Posterior cingulate gyrus (tissue), 11 donors: ENCODE data around the gene SLC5A1.
"Not testable (repeated sequence)": the region's sequence is repeated elsewhere in the genome, so short reads cannot be mapped to it uniquely, and the experiment has no call there.

Experiments
- DNase-seq, 10 donors: peaks; one replicate each; pipeline versions ENCODE4 v3.0.0 to v3.0.0-alpha.2; 2020 to 2021; ENCODE audit warnings: mixed read lengths in 3 of 10
- intact Hi-C: fragments of 100-400 bp; cut with DNase I; formaldehyde crosslinking; loops from one replicate; pipeline ENCODE4 v1.15.1; 2023

The SLC5A1 gene

DNA sequence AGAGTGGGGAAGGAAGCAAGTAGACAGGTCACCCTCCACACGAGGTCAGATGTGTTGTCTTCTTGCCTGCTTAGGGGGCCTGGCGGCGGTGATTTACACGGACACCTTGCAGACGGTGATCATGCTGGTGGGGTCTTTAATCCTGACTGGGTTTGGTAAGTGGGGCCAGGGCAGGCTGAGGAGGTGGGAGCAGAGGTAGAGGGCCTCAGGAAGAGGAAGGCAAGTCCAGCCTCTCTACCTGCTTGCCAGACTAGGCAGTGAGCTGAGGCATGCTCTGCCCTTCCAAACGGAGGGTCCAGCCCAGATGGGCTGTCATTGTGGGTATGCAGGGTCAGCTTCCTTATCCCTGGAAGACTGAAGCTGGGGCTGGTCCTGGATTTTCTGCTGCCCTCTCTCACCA lies 39.9 kb downstream of the SLC5A1 start:
- no peak for DNase-seq
- intact Hi-C loops: loop anchor here (2.0 kb wide), 1 partner anchor 104 kb away; no protein-coding TSS in a partner anchor

DNA sequence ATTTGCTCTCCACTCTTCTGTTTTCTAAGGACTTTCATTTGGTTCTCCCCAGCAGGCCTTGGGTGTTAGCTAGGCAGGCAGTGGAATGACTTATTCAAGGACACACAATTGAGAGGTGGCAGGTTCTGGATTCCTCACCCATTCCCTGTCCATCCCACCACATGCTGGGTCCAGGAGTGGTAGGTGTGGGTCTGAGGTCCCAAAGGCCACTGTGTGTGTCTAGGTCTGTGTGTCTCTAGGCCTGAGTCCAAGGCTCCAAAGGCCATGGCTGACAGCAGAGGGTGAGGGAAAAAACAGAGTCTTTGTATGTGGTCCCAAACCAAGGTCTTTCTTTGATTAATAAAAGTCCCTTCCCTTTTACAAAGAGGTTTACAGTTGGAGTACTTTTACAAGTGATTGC lies 40.8 kb downstream of the SLC5A1 start:
- no peak for DNase-seq
- intact Hi-C loops: loop anchor here (2.0 kb wide), 1 partner anchor 105 kb away; no protein-coding TSS in a partner anchor

DNA sequence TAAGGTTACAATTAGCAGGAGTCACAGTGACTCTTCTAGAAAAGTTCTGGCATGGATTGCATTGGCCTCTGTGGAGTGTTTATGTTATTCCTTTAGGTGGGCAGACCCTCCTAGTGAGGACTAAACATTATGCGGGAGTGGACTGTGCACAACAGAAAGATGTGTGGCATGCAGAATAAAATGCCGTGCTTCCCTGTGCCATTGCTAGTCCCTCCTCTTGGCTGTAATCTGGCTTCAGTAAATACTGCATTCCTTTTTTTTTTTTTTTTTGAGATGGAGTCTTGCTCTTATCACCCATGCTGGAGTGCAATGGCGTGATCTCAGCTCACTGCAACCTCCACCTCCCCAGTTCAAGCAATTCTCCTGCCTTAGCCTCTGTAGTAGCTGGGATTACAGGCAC lies 45.0 kb downstream of the SLC5A1 start:
- DNase-seq: no peak
- intact Hi-C loops: no loop called here

DNA sequence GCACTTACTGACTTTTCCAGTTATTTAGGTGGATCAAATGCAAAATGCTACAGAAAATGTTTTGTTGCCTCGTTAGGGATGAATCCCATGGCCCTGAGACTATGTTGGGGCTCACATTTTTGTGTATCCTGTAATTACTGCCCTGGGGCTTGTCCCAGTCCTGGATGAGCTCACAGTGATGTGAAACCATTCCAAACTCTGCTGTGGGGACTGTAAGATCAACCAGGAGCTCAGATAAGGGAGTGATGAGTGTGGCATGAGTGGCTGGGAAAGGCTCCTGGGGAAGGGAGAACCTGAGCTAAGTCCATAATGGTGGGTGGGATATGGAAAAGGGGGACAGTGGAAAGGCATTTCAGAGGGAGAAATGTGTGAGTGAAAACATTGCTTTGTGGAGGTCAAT lies 54.0 kb downstream of the SLC5A1 start:
- intact Hi-C loops: no loop called here
- DNase-seq: no peak

DNA sequence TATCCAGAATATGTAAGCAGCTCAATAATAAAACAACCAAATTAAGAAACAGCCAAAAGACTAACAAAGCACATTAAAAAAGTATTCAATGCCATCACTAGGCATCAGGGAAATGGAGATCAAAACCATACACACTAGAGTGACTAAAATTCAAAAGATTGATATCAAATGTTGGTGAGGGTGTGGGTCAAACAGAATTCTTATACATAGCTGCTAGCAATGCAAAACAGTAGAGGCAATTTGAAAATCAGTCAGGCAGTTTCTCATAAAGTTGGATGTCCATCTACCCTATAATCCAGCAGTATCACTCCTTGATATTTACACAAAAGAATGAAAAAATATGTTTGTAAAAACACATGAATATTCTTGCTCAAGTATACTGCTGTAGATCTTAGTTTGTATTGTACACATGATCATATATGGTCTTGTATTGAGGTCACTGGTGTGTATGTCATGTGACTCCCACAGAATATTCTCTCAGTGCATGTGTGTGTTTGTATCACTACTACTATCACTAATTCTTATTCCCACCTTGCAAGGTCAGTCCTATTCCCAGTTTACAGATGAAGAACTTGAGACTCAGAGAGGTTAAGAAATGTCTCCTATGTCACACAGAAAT lies 54.9 kb downstream of the SLC5A1 start:
- no peak for DNase-seq
- intact Hi-C loops: no loop called here

DNA sequence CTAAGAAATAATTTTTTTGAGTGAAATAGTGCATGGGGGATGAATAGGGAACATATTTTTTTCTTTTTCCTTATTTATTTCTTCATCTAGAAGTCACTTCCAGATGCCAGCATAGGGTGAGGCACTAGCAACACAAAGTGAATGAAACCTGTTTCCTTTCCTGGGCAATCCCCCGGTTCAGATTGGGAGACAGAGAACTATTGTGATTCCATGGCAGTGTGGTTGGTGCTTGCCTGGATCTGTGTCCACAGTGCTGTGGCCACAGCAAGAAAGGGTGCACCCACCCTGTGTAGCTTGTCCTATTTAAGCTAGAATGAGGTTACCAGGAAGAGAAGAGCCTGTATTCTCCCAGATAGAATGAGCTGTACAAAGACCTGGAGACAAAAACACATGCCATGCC lies 57.6 kb downstream of the SLC5A1 start:
- intact Hi-C loops: loop anchor here (5.0 to 10.0 kb wide), 3 partner anchors 167 to 884 kb away; no protein-coding TSS in a partner anchor
- DNase-seq: no peak

DNA sequence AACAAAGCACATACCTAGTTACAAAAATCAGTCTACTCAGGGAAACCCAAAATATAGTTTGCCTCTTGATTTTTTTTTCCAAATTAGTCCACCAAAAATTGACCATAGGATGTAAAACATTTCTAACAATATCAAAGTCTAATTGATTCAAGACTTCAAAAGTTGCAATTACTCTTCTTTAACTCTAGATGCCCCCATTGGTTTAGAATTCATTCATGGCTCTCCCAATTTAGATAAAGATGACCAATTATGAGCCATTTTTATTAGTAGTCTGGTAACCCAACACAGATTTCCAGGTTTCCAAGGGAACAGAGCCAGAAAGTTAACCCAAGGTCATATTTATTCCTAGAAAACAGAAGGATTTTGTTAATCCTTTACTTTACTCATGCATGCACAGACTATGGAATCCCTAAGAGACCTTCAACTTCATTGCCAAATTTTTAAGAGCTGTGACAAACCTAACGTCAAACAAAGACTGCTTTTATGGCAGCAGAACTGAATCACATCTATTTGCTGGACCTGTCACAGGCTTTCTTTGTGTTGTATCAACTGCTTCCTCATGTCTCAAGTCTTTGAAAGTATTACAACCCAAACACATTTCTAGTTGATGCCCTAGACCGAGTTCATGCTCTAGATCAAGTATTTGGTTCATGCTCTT lies 60.7 kb downstream of the SLC5A1 start:
- no peak for DNase-seq
- intact Hi-C loops: loop anchor here (5.0 to 10.0 kb wide), 3 partner anchors 164 to 881 kb away; no protein-coding TSS in a partner anchor

DNA sequence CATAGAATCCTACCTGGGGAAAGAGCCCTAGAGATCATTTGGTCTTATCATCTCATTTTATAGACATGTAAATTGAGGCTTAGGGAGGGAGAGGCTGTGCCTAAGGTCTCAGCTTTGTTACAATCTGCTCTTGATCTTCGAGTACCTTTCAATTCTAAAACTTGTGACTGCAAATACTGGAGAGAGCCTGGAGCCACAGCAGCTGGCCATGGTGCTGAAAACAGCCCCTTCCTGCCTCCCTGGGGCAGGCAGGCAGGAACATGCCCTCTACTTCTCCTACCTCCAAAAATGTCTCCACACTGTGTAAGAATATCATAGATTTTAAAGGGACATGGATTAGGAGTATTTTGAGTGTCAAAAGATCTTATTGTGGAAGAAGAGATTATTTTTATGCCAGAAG lies 63.9 kb downstream of the SLC5A1 start:
- intact Hi-C loops: loop anchor here (10.0 kb wide), 2 partner anchors 348 to 878 kb away; no protein-coding TSS in a partner anchor
- DNase-seq: no peak

DNA sequence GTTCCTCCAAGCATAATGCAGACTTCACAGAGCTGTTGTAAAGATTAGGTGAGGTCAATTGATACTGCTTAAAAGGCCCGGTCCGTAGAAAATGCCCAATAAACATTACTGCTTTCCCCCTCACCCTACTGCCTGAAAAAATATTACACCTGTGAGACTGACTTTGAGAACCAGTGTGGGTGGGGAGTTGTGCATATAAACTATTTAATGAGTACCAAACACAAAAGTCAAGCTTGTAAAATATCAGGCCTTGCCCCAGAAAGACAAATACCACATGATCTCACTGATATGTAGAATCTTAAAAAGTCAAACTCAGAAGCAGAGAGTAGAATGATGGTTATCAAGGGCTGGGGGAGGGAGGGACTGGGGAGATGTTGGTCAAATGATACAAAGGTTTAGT lies 69.3 kb downstream of the SLC5A1 start:
- no peak for DNase-seq
- intact Hi-C loops: no loop called here

DNA sequence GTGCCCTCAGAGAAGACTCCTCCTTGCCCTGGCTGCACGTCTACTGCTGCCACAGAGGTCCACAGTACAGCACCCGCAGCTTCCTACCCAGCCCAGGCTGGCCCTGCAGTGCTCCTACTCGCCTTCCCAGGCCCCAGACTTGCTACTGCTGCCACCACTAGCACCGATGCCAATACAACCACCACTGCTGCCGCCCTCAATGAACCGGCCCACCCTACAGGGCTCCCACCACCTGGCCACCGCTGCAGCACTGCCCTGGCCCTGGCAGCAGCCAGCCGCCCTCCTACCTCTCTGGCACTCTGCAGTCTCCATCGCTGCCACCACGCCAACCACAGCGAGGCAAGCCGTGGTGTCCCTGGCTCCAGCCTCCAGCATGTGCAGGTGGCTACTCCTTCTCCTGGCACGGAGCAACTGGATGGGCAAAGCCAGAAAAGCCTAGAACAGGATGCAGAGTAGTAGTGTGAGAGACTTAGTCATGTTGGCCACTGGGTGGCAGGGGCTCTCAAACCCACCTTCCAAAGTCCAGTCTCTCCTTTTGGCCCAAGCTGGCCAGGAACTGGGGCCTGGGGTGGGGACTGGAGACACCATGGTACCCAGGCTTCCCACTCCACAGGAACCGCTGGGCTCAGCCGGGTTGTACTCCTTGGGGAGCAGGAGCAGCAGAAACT lies 76.6 kb downstream of the SLC5A1 start:
- no peak for DNase-seq
- intact Hi-C loops: no loop called here

DNA sequence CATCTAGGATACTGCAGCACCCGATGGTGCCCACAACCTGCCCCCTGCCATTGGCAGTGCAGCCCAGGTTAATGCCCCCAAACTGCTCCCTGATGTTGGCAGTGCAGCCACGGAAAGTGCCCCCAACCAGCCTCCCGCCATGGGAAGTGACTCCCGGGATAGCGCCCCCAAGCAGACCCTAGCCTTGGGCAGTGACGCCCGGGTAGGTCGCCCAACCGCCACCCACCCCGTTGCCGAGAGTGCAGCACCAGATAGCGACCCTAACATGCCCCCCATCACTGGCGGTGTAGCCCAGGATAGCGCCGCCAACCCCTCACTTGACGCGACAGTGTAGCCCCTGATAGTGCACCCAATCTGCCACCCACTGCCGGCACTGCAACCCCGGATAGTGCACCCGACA lies 77.5 kb downstream of the SLC5A1 start:
- intact Hi-C loops: no loop called here
- no peak for DNase-seq

DNA sequence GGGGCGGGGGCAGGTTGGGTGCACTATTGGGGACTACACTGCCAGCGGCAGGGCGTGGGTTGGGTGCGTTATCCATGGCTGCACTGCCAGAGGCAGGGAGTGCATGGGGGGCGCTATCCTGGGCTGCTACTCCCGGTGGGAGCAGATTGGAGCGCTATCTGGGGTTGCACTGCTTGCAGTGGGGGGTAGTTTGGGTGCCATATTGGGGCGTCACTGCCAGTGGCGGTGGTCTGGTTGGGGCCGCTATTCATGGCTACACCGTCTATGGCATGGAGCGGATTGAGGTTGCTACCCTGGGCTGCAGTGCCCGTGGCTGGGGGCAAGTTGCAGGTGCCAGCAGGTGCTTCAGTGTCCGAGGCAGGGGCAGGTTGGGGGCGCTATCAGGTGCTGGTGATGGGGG lies 79.8 kb downstream of the SLC5A1 start:
- intact Hi-C loops: no loop called here
- DNase-seq: no peak

DNA sequence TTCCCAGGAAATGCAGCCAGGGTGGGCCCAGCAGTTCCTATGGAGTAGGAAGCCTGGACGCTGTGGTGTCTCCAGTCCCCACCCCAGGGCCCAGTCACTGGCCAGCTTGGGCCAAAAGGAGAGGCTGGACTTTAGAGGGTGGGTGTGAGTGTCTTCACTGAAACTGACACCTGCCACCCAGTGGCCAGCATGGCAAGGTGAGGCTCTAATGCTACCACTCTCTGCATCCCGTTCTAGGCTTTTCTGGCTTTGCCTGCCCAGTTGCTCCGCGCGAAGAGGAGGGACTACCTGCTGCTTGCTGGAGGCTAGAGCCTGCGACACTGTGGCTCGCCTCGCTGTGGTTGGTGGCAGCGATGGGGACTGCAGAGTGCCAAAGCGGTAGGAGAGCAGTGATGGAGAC lies 80.6 kb downstream of the SLC5A1 start:
- intact Hi-C loops: no loop called here
- DNase-seq: no peak

DNA sequence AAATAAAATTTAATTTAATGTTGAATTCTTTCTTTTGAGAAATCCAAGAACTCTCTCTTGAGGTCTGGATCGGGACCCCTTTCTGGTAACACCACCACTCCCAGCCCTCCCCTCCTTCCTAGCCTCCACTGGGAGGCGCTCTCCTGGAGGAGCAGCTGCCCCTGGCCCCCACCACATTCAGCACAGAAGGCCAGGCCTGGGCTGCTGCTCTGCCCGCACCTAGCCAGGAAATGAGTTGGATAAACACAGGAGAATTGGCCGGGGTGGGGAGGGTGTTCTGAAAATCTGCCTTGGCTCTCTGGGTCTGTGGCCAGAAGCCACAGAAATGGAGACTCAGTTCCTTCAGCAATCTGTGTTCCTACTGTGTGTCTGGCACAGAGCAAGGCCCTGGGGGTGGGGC lies 84.8 kb downstream of the SLC5A1 start:
- intact Hi-C loops: no loop called here
- no peak for DNase-seq

DNA sequence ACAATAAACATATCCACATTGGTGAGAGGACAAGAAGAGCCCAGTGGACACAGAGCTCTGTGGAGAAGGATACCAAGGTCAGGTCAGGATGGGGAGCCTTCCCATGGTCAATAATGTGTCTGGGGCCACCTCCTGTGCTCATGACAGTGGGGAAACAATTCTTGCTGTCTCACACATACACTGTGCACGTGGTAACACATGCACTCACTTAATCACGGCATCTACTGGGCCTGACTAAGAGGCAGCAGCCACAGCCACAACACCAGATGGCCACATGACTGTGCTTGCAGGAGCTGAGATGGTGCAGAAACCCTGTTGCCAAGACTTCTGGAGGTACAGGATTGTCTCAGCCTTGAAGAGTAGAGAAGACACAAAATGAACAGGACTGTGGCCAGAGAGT lies 87.4 kb downstream of the SLC5A1 start:
- intact Hi-C loops: no loop called here
- DNase-seq: peak in 5 of 10 donors; percentile 14 to 92 (median 81)

DNA sequence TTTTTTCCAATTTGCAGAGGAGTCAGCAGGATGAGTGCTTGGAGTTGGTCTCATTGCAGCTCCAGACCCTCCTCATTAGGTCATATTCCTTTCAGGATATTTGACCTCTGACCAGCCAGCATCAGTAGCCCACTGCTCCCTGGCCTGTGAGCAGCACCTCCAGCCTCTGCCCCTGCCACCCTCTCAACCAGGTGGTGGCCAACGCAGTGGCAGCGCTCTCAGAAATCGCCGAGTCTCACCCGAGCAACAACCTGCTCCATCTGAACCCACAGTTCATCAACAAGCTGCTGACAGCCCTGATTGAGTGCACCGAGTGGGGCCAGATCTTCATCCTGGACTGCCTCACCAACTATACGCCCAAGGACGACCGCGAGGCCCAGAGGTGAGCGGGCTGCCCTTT lies 89.1 kb downstream of the SLC5A1 start:
- peak in 1 of 10 donors; percentile 70 for DNase-seq

DNA sequence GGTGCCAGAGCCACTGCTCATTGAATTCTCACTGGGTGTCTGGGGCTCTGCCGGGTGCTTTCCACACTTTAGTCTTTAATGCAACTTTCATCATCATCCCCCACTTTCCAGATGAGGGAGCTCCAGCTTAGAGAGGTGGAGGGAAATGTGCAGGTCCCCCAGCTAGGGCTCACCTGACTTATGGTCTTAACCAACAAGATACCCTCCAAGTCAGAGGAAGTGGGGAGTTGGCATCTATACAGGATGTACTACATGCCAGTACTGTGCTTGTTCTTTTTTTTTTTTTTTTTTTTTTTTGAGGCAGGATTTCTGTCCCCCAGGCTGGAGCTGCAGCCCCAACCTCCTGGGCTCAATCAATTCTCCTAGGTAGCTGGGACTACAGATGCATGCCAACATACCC lies 89.7 kb downstream of the SLC5A1 start:
- no peak for DNase-seq
- intact Hi-C loops: no loop called here

More for the DNA sequence above, 89.1 kb downstream of the SLC5A1 start:
- intact Hi-C loops: no loop called here

DNA sequence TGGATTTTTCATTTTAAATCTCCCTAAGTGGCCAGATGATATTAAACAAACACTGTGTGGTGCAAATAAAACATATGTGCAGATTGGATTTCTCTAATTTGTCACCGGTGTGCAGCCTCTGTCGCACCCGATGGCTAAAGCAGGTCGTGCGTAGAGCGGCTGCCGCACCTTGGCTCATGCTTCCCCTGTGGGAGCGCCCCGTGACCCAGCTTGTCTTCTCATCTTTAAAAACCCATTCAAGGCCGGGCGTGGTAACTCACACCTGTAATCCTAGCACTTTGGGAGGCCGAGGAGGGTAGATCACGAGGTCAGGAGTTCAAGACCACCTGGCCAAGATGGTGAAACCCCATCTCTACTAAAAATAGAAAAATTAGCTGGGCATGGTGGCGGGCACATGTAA lies 91.7 kb downstream of the SLC5A1 start:
- intact Hi-C loops: not testable (repeated sequence)

DNA sequence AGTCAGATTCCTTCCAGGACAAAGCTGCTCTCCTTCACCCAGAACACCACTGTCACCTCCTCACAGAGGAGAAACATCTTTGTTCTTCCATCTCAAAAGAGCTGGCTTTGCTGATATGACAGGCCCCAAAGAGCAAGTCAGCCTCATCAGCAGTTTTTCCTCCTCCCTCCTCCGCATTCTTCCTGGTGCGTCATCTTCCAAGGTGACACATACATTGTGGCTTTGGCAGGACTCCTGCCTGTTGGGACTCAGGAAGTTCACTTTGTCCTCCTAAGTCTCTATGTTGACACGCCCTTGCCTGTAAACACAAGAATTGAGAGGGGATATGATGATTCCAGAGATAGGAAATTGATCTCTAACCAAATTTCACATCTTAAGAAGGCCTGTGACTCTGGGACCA lies 92.9 kb downstream of the SLC5A1 start:
- intact Hi-C loops: not testable (repeated sequence)
- peak in 1 of 10 donors; percentile 18 for DNase-seq

More for the DNA sequence above, 91.7 kb downstream of the SLC5A1 start:
- not testable (repeated sequence) for DNase-seq

DNA sequence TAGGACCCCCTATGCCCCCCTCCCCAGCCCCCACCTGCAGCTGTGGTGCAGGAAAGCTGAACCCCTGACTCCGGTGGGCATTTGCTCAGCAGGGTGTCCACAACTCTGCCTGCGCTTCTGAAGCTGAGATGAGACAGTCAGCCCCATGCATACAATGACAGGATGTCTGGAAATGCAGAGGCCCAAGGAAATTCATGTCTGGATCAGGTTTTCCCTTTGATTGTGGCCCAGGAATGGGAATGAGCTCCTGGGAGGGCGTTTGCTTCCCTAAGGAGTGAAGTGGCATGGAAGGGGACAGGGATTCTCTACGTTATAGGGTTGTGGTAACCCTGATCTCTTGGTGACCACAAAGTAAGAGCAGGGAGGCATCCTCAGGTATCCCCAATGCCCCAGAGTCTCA lies 93.8 kb downstream of the SLC5A1 start:
- not testable (repeated sequence) for DNase-seq

DNA sequence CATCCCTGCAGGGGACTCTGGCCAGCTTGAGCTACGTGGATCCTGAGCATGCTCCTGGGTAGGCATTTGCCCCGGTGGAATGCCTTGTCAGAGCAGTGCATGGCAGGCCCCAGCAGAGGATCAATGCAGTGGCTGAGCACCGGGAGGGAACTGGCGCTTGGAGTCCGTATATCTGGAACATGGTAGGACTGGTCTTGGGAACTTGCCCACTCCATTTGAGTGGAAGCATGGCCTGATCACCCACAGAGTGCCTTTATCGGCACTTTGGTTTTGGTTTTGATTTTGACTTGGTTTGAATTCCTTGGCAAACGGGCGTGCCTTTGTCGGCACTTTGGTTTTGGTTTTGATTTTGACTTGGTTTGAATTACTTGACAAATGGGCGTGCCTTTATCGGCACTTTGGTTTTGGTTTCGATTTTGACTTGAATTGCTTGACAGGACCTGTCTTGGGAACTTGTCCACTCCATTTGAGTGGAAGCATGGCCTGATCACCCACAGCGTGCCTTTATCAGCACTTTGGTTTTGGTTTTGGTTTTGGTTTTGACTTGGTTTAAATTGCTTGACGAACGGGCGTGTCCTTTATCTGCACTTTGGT lies 94.8 kb downstream of the SLC5A1 start:
- DNase-seq, intact Hi-C loops: not testable (repeated sequence)

More for the DNA sequence above, 93.8 kb downstream of the SLC5A1 start:
- intact Hi-C loops: not testable (repeated sequence)
